Upper lobe of right lung (tissue), 1 donor: ENCODE data around the gene IMPA2. TPM values are rescaled to one million over a fixed set of nuclear protein-coding genes. Genes with fewer than 3 reads are reported as not detected.

ENCODE experiments used
- ATAC-seq: fragments of 200-7000 bp; cut with Tn5 transposase; one replicate; pipeline ENCODE4 v1.9.1; 2020; ENCODE audit warnings: mild to moderate bottlenecking, moderate library complexity
- DNase-seq: peaks from one replicate; pipeline ENCODE4 v3.0.0-alpha.2; 2020
- H3K27ac ChIP-seq: fragments of 200-600 bp; one replicate; pipeline ENCODE4 v1.8.0; 2022
- H3K27me3 ChIP-seq: fragments of 200-600 bp; one replicate; pipeline ENCODE4 v1.8.0; 2022; ENCODE audit warnings: mild to moderate bottlenecking
- H3K36me3 ChIP-seq: fragments of 200-600 bp; one replicate; pipeline ENCODE4 v1.8.0; 2022
- H3K4me1 ChIP-seq: fragments of 200-600 bp; one replicate; pipeline ENCODE4 v1.8.0; 2022
- H3K4me3 ChIP-seq: fragments of 200-600 bp; one replicate; pipeline ENCODE4 v1.8.0; 2022; ENCODE audit warnings: mild to moderate bottlenecking
- H3K9me3 ChIP-seq: fragments of 200-600 bp; one replicate; pipeline ENCODE4 v1.8.0; 2022
- intact Hi-C: fragments of 100-400 bp; cut with DNase I; formaldehyde crosslinking; loops from one replicate; pipeline ENCODE4 v1.11.0; 2022
- total RNA-seq: library from RNA; stranded (reverse); fragmentation: NEBNext Ultra II Directional; extraction: Animal tissue kit (Norgen Biotek cat#: 25700); gene quantifications from one replicate; pipeline ENCODE4 v1.2.1, GENCODE V29; 2021
- TF ChIP-seq, protein P1 (sequence below): fragments of 200-600 bp; IDR thresholded peaks from one replicate; pipeline ENCODE4 v1.8.0; 2022; ENCODE audit warnings: antibody characterized with exemption
- donor health status: DM: no; HTN: yes; CAD: no; lungs with severe emphysema.

The IMPA2 gene
- total RNA-seq, 1 donor from 2014 or later, result 54.6 TPM

DNA sequence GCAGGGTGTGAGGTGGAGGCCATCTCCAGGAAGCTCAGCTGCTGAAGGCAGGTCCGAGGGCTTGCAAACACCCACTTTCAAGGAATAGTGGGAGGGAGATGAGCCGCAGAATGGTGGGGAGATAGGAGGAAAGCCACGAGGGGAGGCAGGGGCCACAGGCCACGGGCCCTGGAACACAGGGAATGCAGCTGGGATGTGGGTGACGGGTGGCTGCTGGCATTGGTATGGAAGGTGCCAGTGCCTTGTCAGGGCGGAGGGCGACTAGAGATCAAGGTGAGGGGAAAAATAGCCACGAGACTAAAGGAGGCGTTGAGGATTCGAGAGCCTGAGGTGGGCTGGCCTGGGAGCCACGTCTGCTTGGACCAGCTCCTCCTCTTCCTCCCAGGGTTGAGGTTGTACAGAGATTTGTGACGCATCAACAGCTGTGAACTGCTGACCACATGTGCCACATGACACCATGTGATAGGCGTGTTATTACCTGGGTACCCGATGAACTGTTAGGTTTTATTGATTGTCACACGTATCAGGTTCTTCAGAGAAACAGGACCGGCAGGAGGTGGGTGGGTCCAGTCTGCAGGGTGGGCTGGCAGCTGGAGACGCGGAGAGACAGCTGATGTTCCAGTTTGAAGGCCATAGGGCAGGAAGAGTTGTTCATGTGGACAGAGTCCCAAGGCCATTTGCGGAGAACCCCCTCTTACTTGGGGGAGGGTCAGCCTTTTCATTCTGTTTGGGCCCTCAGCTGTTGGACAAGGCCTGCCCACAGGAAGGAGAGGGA, 9.9 kb downstream of the IMPA2 start:
- ATAC-seq (no peak), DNase-seq (no peak)
- Histone ChIP-seq H3K4me1 (peaks cover 19% of the 10 kb centered on the region), H3K36me3 (no peaks in the 10 kb centered on the region), H3K4me3 (no peak overlapping the region), H3K9me3 (no peaks in the 10 kb centered on the region), H3K27me3 (no peaks in the 10 kb centered on the region), H3K27ac (no peak overlapping the region)
- intact Hi-C loops, result loop anchor here (10.0 kb wide), 1 partner anchor 56 kb away; no protein-coding TSS in a partner anchor
- TF ChIP-seq, protein P1, sequence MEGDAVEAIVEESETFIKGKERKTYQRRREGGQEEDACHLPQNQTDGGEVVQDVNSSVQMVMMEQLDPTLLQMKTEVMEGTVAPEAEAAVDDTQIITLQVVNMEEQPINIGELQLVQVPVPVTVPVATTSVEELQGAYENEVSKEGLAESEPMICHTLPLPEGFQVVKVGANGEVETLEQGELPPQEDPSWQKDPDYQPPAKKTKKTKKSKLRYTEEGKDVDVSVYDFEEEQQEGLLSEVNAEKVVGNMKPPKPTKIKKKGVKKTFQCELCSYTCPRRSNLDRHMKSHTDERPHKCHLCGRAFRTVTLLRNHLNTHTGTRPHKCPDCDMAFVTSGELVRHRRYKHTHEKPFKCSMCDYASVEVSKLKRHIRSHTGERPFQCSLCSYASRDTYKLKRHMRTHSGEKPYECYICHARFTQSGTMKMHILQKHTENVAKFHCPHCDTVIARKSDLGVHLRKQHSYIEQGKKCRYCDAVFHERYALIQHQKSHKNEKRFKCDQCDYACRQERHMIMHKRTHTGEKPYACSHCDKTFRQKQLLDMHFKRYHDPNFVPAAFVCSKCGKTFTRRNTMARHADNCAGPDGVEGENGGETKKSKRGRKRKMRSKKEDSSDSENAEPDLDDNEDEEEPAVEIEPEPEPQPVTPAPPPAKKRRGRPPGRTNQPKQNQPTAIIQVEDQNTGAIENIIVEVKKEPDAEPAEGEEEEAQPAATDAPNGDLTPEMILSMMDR, result no peak

DNA sequence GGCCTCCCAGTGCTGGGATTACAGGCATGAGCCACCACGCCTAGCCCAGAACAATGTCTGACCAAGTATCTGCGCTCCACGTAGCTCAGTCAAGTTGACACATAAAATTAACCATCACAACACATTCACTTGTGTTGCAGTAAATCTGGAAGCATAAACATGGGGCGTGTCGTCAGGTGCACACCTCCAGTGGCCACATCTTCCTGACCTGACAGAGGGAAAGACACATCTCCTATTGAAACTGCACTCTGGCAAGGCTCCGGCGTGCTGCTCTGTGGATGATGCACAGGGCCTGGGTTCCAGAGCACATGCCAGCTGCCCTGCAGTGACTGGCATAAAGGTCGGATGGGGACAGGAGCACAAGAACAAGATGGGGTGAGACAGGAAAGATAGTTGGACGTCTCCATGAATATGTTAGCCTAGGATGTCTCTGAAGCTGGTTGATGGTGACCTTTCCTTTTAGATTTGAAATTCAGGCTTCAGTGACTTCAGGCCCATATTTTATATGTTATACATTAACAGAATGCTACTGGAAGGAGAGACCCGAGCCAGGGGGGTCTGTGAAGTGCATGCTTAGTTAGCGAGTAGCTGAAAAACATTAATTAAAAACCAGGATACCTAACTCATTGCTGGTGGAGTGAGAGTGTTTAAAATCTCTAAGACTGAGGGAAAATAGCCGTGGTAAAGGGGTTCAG, 10.9 kb downstream of the IMPA2 start:
- intact Hi-C loops, result loop anchor here (10.0 kb wide), 1 partner anchor 57 kb away; no protein-coding TSS in a partner anchor
- no peaks in the 10 kb centered on the region for H3K9me3 ChIP-seq
- ATAC-seq, result no peak
- H3K36me3 ChIP-seq, result no peaks in the 10 kb centered on the region
- peaks cover 14% of the 10 kb centered on the region for H3K4me1 ChIP-seq
- H3K27ac ChIP-seq, result no peak overlapping the region
- H3K27me3 ChIP-seq, result no peaks in the 10 kb centered on the region
- no peak overlapping the region for H3K4me3 ChIP-seq
- DNase-seq, result no peak
- TF ChIP-seq, protein P1, result no peak

- no peaks in the 10 kb centered on the region for H3K9me3 ChIP-seq
- intact Hi-C loops, result loop anchor here (10.0 kb wide), 1 partner anchor 59 kb away; no protein-coding TSS in a partner anchor
- DNase-seq, result no peak
- TF ChIP-seq, protein P1, result no peak
- H3K27me3 ChIP-seq, result no peaks in the 10 kb centered on the region
- H3K4me1 ChIP-seq, result peaks cover 14% of the 10 kb centered on the region
- H3K36me3 ChIP-seq, result no peaks in the 10 kb centered on the region
- H3K27ac ChIP-seq, result no peak overlapping the region
- ATAC-seq, result no peak
- H3K4me3 ChIP-seq, result no peak overlapping the region
Observed at GRCh38 chr18:11993264-11993916, 12.1 kb downstream of the IMPA2 start.

GRCh38 chr18:11994336-11994702, 13.0 kb downstream of the IMPA2 start:
- Histone ChIP-seq H3K4me3 (no peak overlapping the region), H3K27me3 (no peaks in the 10 kb centered on the region), H3K36me3 (peaks cover 2% of the 10 kb centered on the region), H3K4me1 (peaks cover 14% of the 10 kb centered on the region), H3K9me3 (no peaks in the 10 kb centered on the region), H3K27ac (peak overlapping the region; percentile 2)
- TF ChIP-seq, protein P1, result no peak
- ATAC-seq, result peak; percentile 66
- intact Hi-C loops, result loop anchor here (10.0 kb wide), 1 partner anchor 60 kb away; no protein-coding TSS in a partner anchor
- DNase-seq, result no peak

DNA sequence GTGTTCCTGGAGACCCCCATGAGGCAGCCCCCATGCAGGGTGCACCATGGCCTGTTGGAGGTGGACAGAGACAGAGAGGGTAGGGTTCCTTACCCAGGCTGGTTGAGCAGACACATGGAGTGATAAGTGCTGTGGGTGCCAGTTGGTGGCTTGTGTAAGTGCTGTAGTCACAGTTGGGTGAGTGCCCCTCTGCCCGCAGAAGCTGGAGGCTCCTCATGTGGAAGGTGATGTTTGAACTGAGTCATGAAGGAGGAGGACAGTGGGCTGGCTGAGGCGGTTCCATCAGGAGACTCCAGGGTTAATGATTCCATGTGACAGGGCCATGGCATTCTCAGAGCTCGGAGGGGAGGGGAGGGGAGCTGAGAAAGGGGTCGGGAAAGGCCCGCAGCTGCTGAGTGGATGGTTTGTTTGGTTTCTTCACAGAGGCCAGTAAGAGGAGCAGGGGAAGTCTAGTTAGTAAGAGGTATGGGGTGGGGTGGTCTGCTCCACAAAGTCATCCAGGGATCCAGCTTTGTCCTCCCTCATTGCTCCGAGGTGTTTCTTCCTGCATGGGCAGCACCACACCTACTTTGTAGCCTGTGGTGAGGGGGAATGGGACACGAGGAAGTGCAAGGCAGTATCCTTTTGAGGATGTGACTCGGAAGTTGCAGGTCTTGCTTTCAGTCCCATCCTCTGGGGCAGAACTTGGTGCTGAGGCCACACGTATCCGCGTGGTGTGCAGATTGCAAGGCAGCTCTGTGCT, 13.6 kb downstream of the IMPA2 start:
- intact Hi-C loops, result loop anchor here (10.0 kb wide), 1 partner anchor 60 kb away; no protein-coding TSS in a partner anchor
- TF ChIP-seq, protein P1, result no peak
- H3K27ac ChIP-seq, result peak overlapping the region; percentile 2
- no peak overlapping the region for H3K4me3 ChIP-seq
- H3K36me3 ChIP-seq, result peaks cover 5% of the 10 kb centered on the region
- peaks cover 14% of the 10 kb centered on the region for H3K4me1 ChIP-seq
- H3K9me3 ChIP-seq, result no peaks in the 10 kb centered on the region
- H3K27me3 ChIP-seq, result no peaks in the 10 kb centered on the region
- ATAC-seq (peak; percentile 8), DNase-seq (no peak)
